NCI-H345 (cell line): Measurements from ENCODE around the gene ATXN2.
A peak's percentile ranks its signal among the peaks of the same experiment; 100 is the strongest.
"Not testable (repeated sequence)": the region's sequence is repeated elsewhere in the genome, so short reads cannot be mapped to it uniquely, and the experiment has no call there.

Experiments used
- DNase-seq: peaks from one replicate; lab custom pipeline; 2025; lab: John Stamatoyannopoulos, UW

ATXN2 gene

GRCh38 chr12:111574797-111575443 lies 24.2 kb downstream of the ATXN2 start:
- no peak for DNase-seq

- DNase-seq, result no peak
These were observed 25.6 kb downstream of the ATXN2 start for GRCh38 chr12:111573476-111573875.

- no peak for DNase-seq
These were observed 28.8 kb downstream of the ATXN2 start for GRCh38 chr12:111570084-111570961.

GRCh38 chr12:111569363-111570083 lies 29.6 kb downstream of the ATXN2 start:
- no peak for DNase-seq

GRCh38 chr12:111560844-111561243 lies 38.3 kb downstream of the ATXN2 start:
- DNase-seq, result not testable (repeated sequence)

GRCh38 chr12:111558107-111558376 lies 41.1 kb downstream of the ATXN2 start:
- DNase-seq, result no peak

- DNase-seq, result no peak
These were observed 41.6 kb downstream of the ATXN2 start for GRCh38 chr12:111557271-111558106.

- DNase-seq, result no peak
These were observed 42.4 kb downstream of the ATXN2 start for GRCh38 chr12:111556676-111557075.

- DNase-seq, result not testable (repeated sequence)
These were observed 43.8 kb downstream of the ATXN2 start for GRCh38 chr12:111555313-111555712.

- no peak for DNase-seq
These were observed 52.2 kb downstream of the ATXN2 start for GRCh38 chr12:111546758-111547383.

- DNase-seq, result no peak
These were observed 52.9 kb downstream of the ATXN2 start for GRCh38 chr12:111546171-111546570.

GRCh38 chr12:111544032-111544431 lies 55.1 kb downstream of the ATXN2 start:
- DNase-seq, result no peak

- no peak for DNase-seq
These were observed 66.4 kb downstream of the ATXN2 start for GRCh38 chr12:111532751-111533150.

- peak; percentile 32 for DNase-seq
These were observed 69.4 kb downstream of the ATXN2 start for GRCh38 chr12:111529424-111530368.

- no peak for DNase-seq
These were observed 75.4 kb downstream of the ATXN2 start for GRCh38 chr12:111523587-111524167.

GRCh38 chr12:111521801-111522200 lies 77.3 kb downstream of the ATXN2 start:
- DNase-seq, result no peak

GRCh38 chr12:111519937-111520336 lies 79.2 kb downstream of the ATXN2 start:
- no peak for DNase-seq

GRCh38 chr12:111519083-111519482 lies 80.0 kb downstream of the ATXN2 start:
- DNase-seq, result no peak

GRCh38 chr12:111507719-111508118 lies 91.4 kb downstream of the ATXN2 start:
- not testable (repeated sequence) for DNase-seq

GRCh38 chr12:111507258-111507657 lies 91.9 kb downstream of the ATXN2 start:
- not testable (repeated sequence) for DNase-seq
